Fibroblast of lung (primary cell): ENCODE data around the gene PPP1R9B. TPM values are rescaled to one million over a fixed set of nuclear protein-coding genes. Genes with fewer than 3 reads are reported as not detected.

Experiments used
- DNase-seq, 2 donors: peaks; one replicate each; pipeline versions ENCODE4 v3.0.0 to v3.0.0-alpha.2; 2010; ENCODE audit warnings: low read depth in 2 of 2
- H2AFZ ChIP-seq: 2 replicates; pipeline ENCODE4 v1.5.1; 2012; ENCODE audit warnings: low read length, control low read depth, inconsistent platforms
- H3K27ac ChIP-seq: 2 replicates; pipeline ENCODE4 v1.5.1; 2011; ENCODE audit warnings: low read length, control low read depth; ENCODE audit not compliant: insufficient read depth
- H3K27me3 ChIP-seq: 2 replicates; pipeline ENCODE4 v1.5.1; 2011; ENCODE audit warnings: mild to moderate bottlenecking, low read length; ENCODE audit not compliant: control insufficient read depth, insufficient read depth
- H3K36me3 ChIP-seq: 2 replicates; pipeline ENCODE4 v1.5.1; 2011; ENCODE audit warnings: low read length; ENCODE audit not compliant: control insufficient read depth, insufficient read depth
- H3K4me1 ChIP-seq: 2 replicates; pipeline ENCODE4 v1.5.1; 2011; ENCODE audit warnings: low read length; ENCODE audit not compliant: control insufficient read depth, insufficient read depth; ENCODE audit errors: extremely low read depth
- H3K4me2 ChIP-seq: 2 replicates; pipeline ENCODE4 v1.5.1; 2011; ENCODE audit warnings: low read length, control low read depth; ENCODE audit not compliant: insufficient read depth; ENCODE audit errors: extremely low read depth
- H3K4me3 ChIP-seq, 4 experiments: fragments of 200-600 bp in 1 of 4; sonication (generic) in 1 of 4; replicated peaks in 1 of 4; 2 replicates each; pipeline ENCODE4 v1.5.1; 2011 to 2016; ENCODE audit warnings: low read length in 4 of 4, low read depth in 3 of 4, mild to moderate bottlenecking in 3 of 4, control low read depth in 2 of 4, inconsistent platforms in 1 of 4, mixed read lengths in 1 of 4; ENCODE audit not compliant: insufficient read depth in 1 of 4; ENCODE audit errors: control extremely low read depth in 1 of 4
- H3K79me2 ChIP-seq: 2 replicates; pipeline ENCODE4 v1.5.1; 2012; ENCODE audit warnings: mild to moderate bottlenecking, low read length, inconsistent platforms; ENCODE audit not compliant: control insufficient read depth, insufficient read depth
- H3K9ac ChIP-seq: 2 replicates; pipeline ENCODE4 v1.5.1; 2011; ENCODE audit warnings: mild to moderate bottlenecking, low read length, control low read depth; ENCODE audit not compliant: insufficient read depth
- H3K9me3 ChIP-seq: 2 replicates; pipeline ENCODE4 v1.5.1; 2012; ENCODE audit warnings: low read depth, low read length; ENCODE audit not compliant: control insufficient read depth, insufficient read depth
- H4K20me1 ChIP-seq: 2 replicates; pipeline ENCODE4 v1.5.1; 2011; ENCODE audit warnings: low read length; ENCODE audit not compliant: control insufficient read depth, insufficient read depth; ENCODE audit errors: extremely low read depth
- EZH2 ChIP-seq: IDR thresholded peaks from 2 replicates; pipeline ENCODE4 v1.5.1; 2012; ENCODE audit warnings: low read length, control low read depth, mild to moderate bottlenecking; ENCODE audit errors: missing control alignments
- polyA plus RNA-seq, 2 donors: library from polyadenylated mRNA; depleted of rRNA in 1 of 2; stranded (reverse) in 1 of 2; unstranded in 1 of 2; fragments of >200 nt; gene quantifications; 2 replicates each; pipeline ENCODE4 v1.2.1, GENCODE V29; 2011 to 2012; ENCODE audit warnings: missing spikeins in 1 of 2
- total RNA-seq: library from RNA; depleted of rRNA; stranded (reverse); fragments of >200 nt; gene quantifications from 2 replicates; pipeline ENCODE4 v1.2.1, GENCODE V29; 2014
- TF ChIP-seq, protein P1 (sequence below), 2 donors: IDR thresholded peaks in 1 of 2; conservative IDR thresholded peaks in 1 of 2; 1 replicate in 1 of 2; 2 replicates in 1 of 2; pipeline ENCODE4 v1.5.1; 2011 to 2012; ENCODE audit warnings: low read length in 2 of 2, control low read depth in 1 of 2, inconsistent platforms in 1 of 2, low read depth in 1 of 2, mild to moderate bottlenecking in 1 of 2

The PPP1R9B gene
- total and polyA plus RNA-seq, 2 donors (not counting 1 experiment from before 2014, with no cell fraction given): 22.1 to 41.5 TPM

GRCh38 chr17:50095626-50096037, 54.8 kb downstream of the PPP1R9B start:
- peak in 1 of 2 donors; percentile 28 for DNase-seq
- no peak overlapping the region for H3K27ac ChIP-seq

GRCh38 chr17:50094753-50095619, 55.5 kb downstream of the PPP1R9B start, which contains the start of gene PDK2:
Gene PDK2, plus strand, starts transcription at chr17:50095351. Its CDS starts 85 bp downstream, at chr17:50095436.
- peak; percentile 95 to 96 for DNase-seq
- no peaks in the 10 kb centered on the region for H4K20me1 ChIP-seq
- no peak for TF ChIP-seq EZH2
- TF ChIP-seq, protein P1, sequence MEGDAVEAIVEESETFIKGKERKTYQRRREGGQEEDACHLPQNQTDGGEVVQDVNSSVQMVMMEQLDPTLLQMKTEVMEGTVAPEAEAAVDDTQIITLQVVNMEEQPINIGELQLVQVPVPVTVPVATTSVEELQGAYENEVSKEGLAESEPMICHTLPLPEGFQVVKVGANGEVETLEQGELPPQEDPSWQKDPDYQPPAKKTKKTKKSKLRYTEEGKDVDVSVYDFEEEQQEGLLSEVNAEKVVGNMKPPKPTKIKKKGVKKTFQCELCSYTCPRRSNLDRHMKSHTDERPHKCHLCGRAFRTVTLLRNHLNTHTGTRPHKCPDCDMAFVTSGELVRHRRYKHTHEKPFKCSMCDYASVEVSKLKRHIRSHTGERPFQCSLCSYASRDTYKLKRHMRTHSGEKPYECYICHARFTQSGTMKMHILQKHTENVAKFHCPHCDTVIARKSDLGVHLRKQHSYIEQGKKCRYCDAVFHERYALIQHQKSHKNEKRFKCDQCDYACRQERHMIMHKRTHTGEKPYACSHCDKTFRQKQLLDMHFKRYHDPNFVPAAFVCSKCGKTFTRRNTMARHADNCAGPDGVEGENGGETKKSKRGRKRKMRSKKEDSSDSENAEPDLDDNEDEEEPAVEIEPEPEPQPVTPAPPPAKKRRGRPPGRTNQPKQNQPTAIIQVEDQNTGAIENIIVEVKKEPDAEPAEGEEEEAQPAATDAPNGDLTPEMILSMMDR (conservative IDR thresholded peaks at IDR 0.05 in 1 of 2, IDR thresholded peaks at IDR 0.05 in 1 of 2; ENCODE audit: low read depth in 1 of 2, low read length in 2 of 2): no peak
- no peaks in the 10 kb centered on the region for H3K27me3 ChIP-seq
- peak within 1 kb of the TSS; percentile 85 to 94 (median 90) for H3K4me3 ChIP-seq
- H3K79me2 ChIP-seq: no peaks in the 10 kb centered on the region
- H3K36me3 ChIP-seq: peaks cover 8% of the 10 kb centered on the region
- peak within 1 kb of the TSS; percentile 94 for H3K4me2 ChIP-seq
- peak within 1 kb of the TSS; percentile 76 for H3K9ac ChIP-seq
- H3K27ac ChIP-seq: peak within 1 kb of the TSS; percentile 54
- H3K4me1 ChIP-seq: peaks cover 14% of the 10 kb centered on the region
- H3K9me3 ChIP-seq: no peaks in the 10 kb centered on the region
- H2AFZ ChIP-seq: peak within 1 kb of the TSS; percentile 94

More at GRCh38 chr17:50095626-50096037, 54.8 kb downstream of the PPP1R9B start:
- H3K9ac ChIP-seq: peak overlapping the region; percentile 76
- H3K79me2 ChIP-seq: no peaks in the 10 kb centered on the region
- peak overlapping the region; percentile 85 to 94 (median 90) for H3K4me3 ChIP-seq
- H3K36me3 ChIP-seq: peaks cover 3% of the 10 kb centered on the region
- H3K4me2 ChIP-seq: peak overlapping the region; percentile 94
- H3K9me3 ChIP-seq: no peaks in the 10 kb centered on the region
- H3K27me3 ChIP-seq: no peaks in the 10 kb centered on the region
- peaks cover 14% of the 10 kb centered on the region for H3K4me1 ChIP-seq
- no peak overlapping the region for H2AFZ ChIP-seq
- H4K20me1 ChIP-seq: no peaks in the 10 kb centered on the region
- TF ChIP-seq, protein P1 (conservative IDR thresholded peaks at IDR 0.05 in 1 of 2, IDR thresholded peaks at IDR 0.05 in 1 of 2; ENCODE audit: low read depth in 1 of 2, low read length in 2 of 2): no peak
- no peak for TF ChIP-seq EZH2

DNA sequence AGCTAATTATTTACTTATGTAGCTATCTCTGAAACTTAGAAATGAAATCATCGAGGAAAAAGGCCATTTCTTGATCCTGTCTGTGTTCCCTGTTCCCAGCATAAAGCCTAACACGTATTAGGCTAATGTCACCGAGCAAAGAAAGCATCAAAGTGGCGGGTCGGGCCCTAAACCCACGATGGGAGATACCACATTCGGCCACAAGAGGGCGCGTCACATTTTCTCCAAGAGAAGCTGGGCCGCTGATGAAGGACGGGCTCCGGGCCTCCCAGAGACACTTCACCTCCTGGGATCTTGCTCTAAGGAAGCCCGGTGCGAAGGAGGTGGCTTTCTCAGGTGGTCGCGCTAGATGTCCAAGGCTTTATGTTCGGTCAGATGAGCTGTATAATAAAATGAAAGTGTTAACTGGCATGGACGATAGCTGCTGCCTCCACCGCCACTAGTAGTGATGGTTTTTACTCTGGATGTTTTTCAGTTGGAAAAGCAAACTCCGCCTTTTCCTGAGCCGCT, 56.2 kb downstream of the PPP1R9B start:
- Histone ChIP-seq H3K27me3 (no peaks in the 10 kb centered on the region), H3K27ac (no peak overlapping the region), H3K4me1 (peaks cover 14% of the 10 kb centered on the region), H3K79me2 (no peaks in the 10 kb centered on the region), H3K9ac (no peak overlapping the region), H3K4me3 (peak overlapping the region; percentile 47 to 94 (median 82)), H3K9me3 (no peaks in the 10 kb centered on the region), H2AFZ (peak overlapping the region; percentile 80), H3K36me3 (peaks cover 13% of the 10 kb centered on the region), H4K20me1 (no peaks in the 10 kb centered on the region), H3K4me2 (peak overlapping the region; percentile 94)
- peak; percentile 74 to 87 for DNase-seq
- no peak for TF ChIP-seq EZH2
- TF ChIP-seq, protein P1 (conservative IDR thresholded peaks at IDR 0.05 in 1 of 2, IDR thresholded peaks at IDR 0.05 in 1 of 2; ENCODE audit: low read depth in 1 of 2, low read length in 2 of 2): peak; percentile 67 to 73
